Bone marrow (tissue), 2 donors: ENCODE results near the gene CHAT.

Source experiments
- DNase-seq, 2 donors: peaks; one replicate each; lab custom pipeline; 2025; lab: John Stamatoyannopoulos, UW

The CHAT gene

GRCh38 chr10:49631975-49632374, 18.1 kb downstream of the CHAT start:
- DNase-seq: no peak

GRCh38 chr10:49632406-49633317, 18.8 kb downstream of the CHAT start:
- DNase-seq: no peak

GRCh38 chr10:49633327-49634068, 19.7 kb downstream of the CHAT start:
- no peak for DNase-seq

- DNase-seq: no peak
These were observed 20.3 kb downstream of the CHAT start for GRCh38 chr10:49634069-49634660.

- DNase-seq: no peak
These were observed 28.5 kb downstream of the CHAT start for GRCh38 chr10:49642311-49642710.

- DNase-seq: no peak
These were observed 29.6 kb downstream of the CHAT start for GRCh38 chr10:49643241-49644034.

GRCh38 chr10:49644035-49644646, 30.3 kb downstream of the CHAT start:
- no peak for DNase-seq

- no peak for DNase-seq
These were observed 31.6 kb downstream of the CHAT start for GRCh38 chr10:49645417-49645816.

- no peak for DNase-seq
These were observed 32.3 kb downstream of the CHAT start for GRCh38 chr10:49645871-49646870.

- no peak for DNase-seq
These were observed 33.7 kb downstream of the CHAT start for GRCh38 chr10:49647554-49647953.

GRCh38 chr10:49647985-49648795, 34.4 kb downstream of the CHAT start:
- DNase-seq: no peak

GRCh38 chr10:49649294-49649693, 35.5 kb downstream of the CHAT start:
- no peak for DNase-seq

GRCh38 chr10:49649936-49650723, 36.3 kb downstream of the CHAT start:
- DNase-seq: no peak

GRCh38 chr10:49650724-49651034, 36.8 kb downstream of the CHAT start:
- DNase-seq: no peak

GRCh38 chr10:49651039-49651835, 37.4 kb downstream of the CHAT start:
- no peak for DNase-seq

GRCh38 chr10:49651917-49652316, 38.1 kb downstream of the CHAT start:
- DNase-seq: no peak

GRCh38 chr10:49652421-49653272, 38.8 kb downstream of the CHAT start:
- DNase-seq: no peak
